MCF 10A (cell line): Measurements from ENCODE around the gene GPR89A. TPM values are rescaled to one million over a fixed set of nuclear protein-coding genes. Genes with fewer than 3 reads are reported as not detected.
"Not testable (repeated sequence)": the region's sequence is repeated elsewhere in the genome, so short reads cannot be mapped to it uniquely, and the experiment has no call there.

ENCODE experiments used
- BruUV-seq: library from RNA; stranded (reverse); fragments of 400-500 nt; replicated peaks from 2 replicates; lab custom pipeline; 2021; lab: Mats Ljungman, UMichigan
- CTCF ChIA-PET: fragments of 300-600 bp; sonication (Branson Sonifier 250); formaldehyde crosslinking; extraction: SDS; loops from one replicate; lab custom pipeline; 2021; ENCODE audit warnings: antibody characterized with exemption, inconsistent platforms; lab: Yijun Ruan, JAX
- POLR2A ChIA-PET: fragments of 300-600, 350-650 bp; sonication (Branson Sonifier 250); formaldehyde crosslinking; extraction: SDS; loops from one replicate; lab custom pipeline; 2020; ENCODE audit warnings: antibody characterized with exemption, inconsistent platforms; lab: Yijun Ruan, JAX
- DNase-seq: peaks from one replicate; pipeline ENCODE4 v3.0.0-alpha.2; 2018; ENCODE audit not compliant: unreplicated experiment
- H3K27ac Mint-ChIP-seq: one replicate; pipeline ENCODE4 v1.8.0; 2022; ENCODE audit warnings: mild to moderate bottlenecking, low read depth, mixed read lengths; ENCODE audit not compliant: unreplicated experiment
- H3K27me3 Mint-ChIP-seq: one replicate; pipeline ENCODE4 v1.8.0; 2022; ENCODE audit warnings: mixed read lengths; ENCODE audit not compliant: insufficient read depth, unreplicated experiment
- H3K36me3 Mint-ChIP-seq: one replicate; pipeline ENCODE4 v1.8.0; 2022; ENCODE audit warnings: mild to moderate bottlenecking, moderate library complexity, mixed read lengths; ENCODE audit not compliant: insufficient read depth, unreplicated experiment
- H3K4me1 Mint-ChIP-seq: one replicate; pipeline ENCODE4 v1.8.0; 2022; ENCODE audit warnings: mixed read lengths; ENCODE audit not compliant: insufficient read depth, unreplicated experiment
- H3K4me3 Mint-ChIP-seq: one replicate; pipeline ENCODE4 v1.8.0; 2022; ENCODE audit warnings: mild to moderate bottlenecking, moderate library complexity, mixed read lengths; ENCODE audit not compliant: unreplicated experiment
- H3K9me3 Mint-ChIP-seq: one replicate; pipeline ENCODE4 v1.8.0; 2022; ENCODE audit warnings: mixed read lengths; ENCODE audit not compliant: unreplicated experiment
- intact Hi-C: fragments of 100-400 bp; cut with micrococcal nuclease; formaldehyde crosslinking; loops from 2 replicates; pipeline ENCODE4 v1.14.1; 2022
- total RNA-seq: library from RNA; stranded (reverse); gene quantifications from 2 replicates; pipeline ENCODE4 v1.2.3, GENCODE V29; 2022
- TF ChIP-seq, protein P1 (sequence below): fragments of 200-600 bp; IDR thresholded peaks from one replicate; pipeline ENCODE4 v1.8.0; 2022; ENCODE audit warnings: antibody characterized with exemption, mild to moderate bottlenecking; ENCODE audit not compliant: unreplicated experiment

The GPR89A gene
- total RNA-seq, 1 experiment from 2014 or later = 45.2 TPM

DNA sequence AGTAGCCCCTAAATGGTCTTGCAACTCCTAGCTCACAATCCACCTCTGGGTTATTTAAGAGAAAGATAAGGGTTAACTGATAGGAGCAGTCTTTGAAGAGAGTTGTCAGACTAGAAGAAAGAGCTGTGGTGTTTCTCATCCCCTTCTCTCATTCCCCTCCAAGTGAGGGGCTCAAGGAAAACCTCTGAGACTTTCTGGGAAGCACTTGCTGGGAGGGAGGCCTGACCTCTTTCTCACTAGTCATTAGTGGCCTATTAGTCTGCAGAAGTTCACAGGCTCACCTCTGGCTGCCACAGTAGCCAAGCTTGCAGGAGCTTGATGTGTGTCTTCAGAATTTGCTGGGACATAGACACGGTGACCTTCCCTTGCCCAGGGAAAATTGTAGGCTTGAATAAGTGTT is 6.2 kb upstream of the GPR89A start:
- CTCF ChIA-PET = no interaction called here
- intact Hi-C loops = no loop called here
- no TSS peak for BruUV-seq
- H3K36me3 Mint-ChIP-seq = no peaks in the 10 kb centered on the region
- H3K4me3 Mint-ChIP-seq = no peak overlapping the region
- no peaks in the 10 kb centered on the region for H3K4me1 Mint-ChIP-seq
- H3K27ac Mint-ChIP-seq = no peak overlapping the region
- no peaks in the 10 kb centered on the region for H3K27me3 Mint-ChIP-seq
- POLR2A ChIA-PET = no interaction called here
- TF ChIP-seq, protein P1, sequence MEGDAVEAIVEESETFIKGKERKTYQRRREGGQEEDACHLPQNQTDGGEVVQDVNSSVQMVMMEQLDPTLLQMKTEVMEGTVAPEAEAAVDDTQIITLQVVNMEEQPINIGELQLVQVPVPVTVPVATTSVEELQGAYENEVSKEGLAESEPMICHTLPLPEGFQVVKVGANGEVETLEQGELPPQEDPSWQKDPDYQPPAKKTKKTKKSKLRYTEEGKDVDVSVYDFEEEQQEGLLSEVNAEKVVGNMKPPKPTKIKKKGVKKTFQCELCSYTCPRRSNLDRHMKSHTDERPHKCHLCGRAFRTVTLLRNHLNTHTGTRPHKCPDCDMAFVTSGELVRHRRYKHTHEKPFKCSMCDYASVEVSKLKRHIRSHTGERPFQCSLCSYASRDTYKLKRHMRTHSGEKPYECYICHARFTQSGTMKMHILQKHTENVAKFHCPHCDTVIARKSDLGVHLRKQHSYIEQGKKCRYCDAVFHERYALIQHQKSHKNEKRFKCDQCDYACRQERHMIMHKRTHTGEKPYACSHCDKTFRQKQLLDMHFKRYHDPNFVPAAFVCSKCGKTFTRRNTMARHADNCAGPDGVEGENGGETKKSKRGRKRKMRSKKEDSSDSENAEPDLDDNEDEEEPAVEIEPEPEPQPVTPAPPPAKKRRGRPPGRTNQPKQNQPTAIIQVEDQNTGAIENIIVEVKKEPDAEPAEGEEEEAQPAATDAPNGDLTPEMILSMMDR = no peak
- no peaks in the 10 kb centered on the region for H3K9me3 Mint-ChIP-seq
- no peak for DNase-seq

DNA sequence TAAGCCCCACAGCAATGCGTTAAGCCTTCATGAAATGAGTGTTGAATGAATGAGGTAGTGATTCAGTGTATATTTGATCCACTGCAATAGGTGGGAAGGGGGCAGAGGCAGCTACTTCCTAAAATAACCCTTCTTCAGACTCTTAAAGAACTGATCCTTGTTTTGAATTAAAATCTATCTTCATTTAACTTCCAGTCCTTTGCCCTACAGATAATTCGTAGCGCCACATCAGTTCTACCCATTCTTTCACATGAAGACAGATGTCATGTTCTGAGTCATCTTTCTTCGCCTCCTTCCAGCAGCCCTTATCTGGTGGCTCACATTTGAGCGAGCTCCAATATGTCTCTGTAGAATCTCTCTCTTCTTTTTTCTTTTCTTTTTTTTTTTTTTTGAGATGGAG is 948 bp upstream of the GPR89A start:
- H3K27me3 Mint-ChIP-seq, H3K4me3 Mint-ChIP-seq: not testable (repeated sequence)

DNA sequence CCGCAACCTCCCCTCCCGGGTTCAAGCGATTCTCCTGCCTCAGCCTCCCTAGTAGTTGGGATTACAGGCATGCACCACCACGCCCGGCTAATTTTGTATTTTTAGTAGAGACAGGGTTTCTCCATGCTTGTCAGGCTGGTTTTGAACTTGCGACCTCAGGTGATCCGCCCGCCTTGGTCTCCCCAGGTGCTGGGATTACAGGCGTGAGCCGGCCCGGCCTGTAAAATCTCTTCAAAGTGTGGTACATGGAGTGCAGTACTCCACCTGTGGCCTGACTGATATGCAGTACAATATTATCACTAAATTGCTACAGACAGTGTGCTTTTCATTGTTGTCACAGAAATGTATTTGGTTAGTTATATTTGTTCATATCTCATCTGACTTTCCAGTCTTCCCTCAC is 499 bp upstream of the GPR89A start:
- TSS peak; percentile 64 for BruUV-seq
- H3K4me1 Mint-ChIP-seq = peaks cover 17% of the 10 kb centered on the region
- intact Hi-C loops, H3K4me3 Mint-ChIP-seq, CTCF ChIA-PET, H3K27me3 Mint-ChIP-seq, H3K9me3 Mint-ChIP-seq, H3K27ac Mint-ChIP-seq, POLR2A ChIA-PET, DNase-seq, H3K36me3 Mint-ChIP-seq: not testable (repeated sequence)

More for the DNA sequence above, 948 bp upstream of the GPR89A start:
- POLR2A ChIA-PET, CTCF ChIA-PET, BruUV-seq, DNase-seq, H3K36me3 Mint-ChIP-seq, intact Hi-C loops, H3K27ac Mint-ChIP-seq, H3K9me3 Mint-ChIP-seq: not testable (repeated sequence)
- peaks cover 13% of the 10 kb centered on the region for H3K4me1 Mint-ChIP-seq

DNA sequence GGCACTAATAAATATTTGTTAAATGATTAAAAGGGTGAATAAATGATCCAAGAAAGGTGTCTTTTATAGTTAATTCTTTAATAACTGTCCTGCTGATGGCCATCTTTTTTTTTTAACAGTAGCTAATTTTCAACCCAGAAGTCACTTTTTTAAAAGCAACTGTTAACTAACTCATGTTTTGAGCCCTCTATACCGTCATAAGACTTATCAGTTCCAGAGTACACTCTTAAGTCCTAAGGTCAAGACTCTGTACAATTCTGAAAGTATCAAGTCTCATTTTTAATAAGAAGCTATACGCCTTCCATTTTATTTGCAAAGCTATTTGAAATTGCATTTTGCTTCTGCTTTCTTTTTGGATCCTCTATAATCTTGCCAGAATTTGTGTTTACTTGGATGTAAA is 3.0 kb downstream of the GPR89A start:
- POLR2A ChIA-PET, CTCF ChIA-PET, H3K27me3 Mint-ChIP-seq, BruUV-seq, H3K9me3 Mint-ChIP-seq, DNase-seq, H3K4me3 Mint-ChIP-seq, intact Hi-C loops, H3K27ac Mint-ChIP-seq, H3K36me3 Mint-ChIP-seq: not testable (repeated sequence)
- H3K4me1 Mint-ChIP-seq = peaks cover 21% of the 10 kb centered on the region

DNA sequence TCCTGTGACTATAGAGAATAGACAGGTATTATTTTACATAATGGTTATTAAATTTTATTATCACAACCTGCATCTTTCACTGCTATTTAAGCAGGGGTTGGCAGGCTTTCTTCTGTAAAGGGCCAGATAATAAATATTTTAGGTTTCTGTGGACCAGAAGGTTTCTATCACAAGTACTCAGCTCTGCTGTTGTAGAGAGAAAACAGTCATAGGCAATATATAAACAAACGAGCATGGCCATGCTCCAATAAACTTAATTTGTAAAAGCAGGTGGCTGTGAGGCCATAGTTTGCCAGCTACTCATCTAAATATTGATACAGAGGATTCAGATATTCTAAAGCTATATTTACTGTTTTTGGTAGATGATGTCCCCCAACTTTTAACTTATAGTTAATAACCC is 12.3 kb downstream of the GPR89A start:
- POLR2A ChIA-PET, CTCF ChIA-PET, H3K9me3 Mint-ChIP-seq, H3K4me3 Mint-ChIP-seq, H3K27me3 Mint-ChIP-seq, intact Hi-C loops, BruUV-seq, DNase-seq, H3K4me1 Mint-ChIP-seq, H3K27ac Mint-ChIP-seq: not testable (repeated sequence)
- peaks cover 20% of the 10 kb centered on the region for H3K36me3 Mint-ChIP-seq

DNA sequence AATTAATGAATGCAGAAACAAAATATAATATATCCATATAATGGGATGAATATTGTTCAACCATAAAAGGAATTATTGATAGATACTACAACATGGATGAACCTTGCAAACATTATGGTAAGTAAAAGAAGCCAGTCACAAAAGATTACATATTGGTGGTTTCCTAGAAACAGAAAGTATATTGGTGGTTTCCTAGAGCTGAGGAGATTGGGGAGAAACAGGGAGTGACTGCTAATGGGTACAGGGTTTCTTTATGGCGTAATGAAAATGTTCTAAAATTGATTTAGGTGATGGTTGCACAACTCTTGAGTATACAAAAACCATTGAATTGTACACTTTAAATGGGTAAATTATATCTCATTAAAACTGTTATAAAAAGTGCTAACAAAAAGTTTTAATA is 14.4 kb downstream of the GPR89A start:
- CTCF ChIA-PET, H3K4me3 Mint-ChIP-seq, DNase-seq, H3K27me3 Mint-ChIP-seq, H3K4me1 Mint-ChIP-seq, H3K9me3 Mint-ChIP-seq, H3K27ac Mint-ChIP-seq, intact Hi-C loops, BruUV-seq, POLR2A ChIA-PET: not testable (repeated sequence)
- H3K36me3 Mint-ChIP-seq = peaks cover 12% of the 10 kb centered on the region

DNA sequence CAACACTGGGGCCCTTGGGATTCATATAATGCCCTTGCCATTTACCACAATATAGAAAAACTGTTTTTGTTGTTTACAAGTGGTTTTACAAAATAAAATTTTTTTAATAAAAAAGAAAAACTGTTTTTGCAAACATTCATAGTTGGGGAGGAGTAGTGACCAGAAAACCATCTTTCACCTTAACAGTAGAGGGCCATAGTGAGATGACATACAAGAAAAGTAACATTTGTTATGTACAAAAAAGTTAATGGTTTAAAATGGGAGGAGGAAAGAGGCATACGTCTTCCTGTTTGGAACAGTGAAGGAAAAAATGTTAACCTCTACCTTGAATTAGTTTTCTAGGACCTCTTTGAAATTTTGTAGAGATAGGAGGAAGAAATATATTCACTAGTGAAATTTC is 28.4 kb downstream of the GPR89A start:
- CTCF ChIA-PET, H3K9me3 Mint-ChIP-seq, intact Hi-C loops, BruUV-seq, DNase-seq, H3K27ac Mint-ChIP-seq, H3K27me3 Mint-ChIP-seq, POLR2A ChIA-PET, H3K4me1 Mint-ChIP-seq, H3K36me3 Mint-ChIP-seq, H3K4me3 Mint-ChIP-seq: not testable (repeated sequence)

DNA sequence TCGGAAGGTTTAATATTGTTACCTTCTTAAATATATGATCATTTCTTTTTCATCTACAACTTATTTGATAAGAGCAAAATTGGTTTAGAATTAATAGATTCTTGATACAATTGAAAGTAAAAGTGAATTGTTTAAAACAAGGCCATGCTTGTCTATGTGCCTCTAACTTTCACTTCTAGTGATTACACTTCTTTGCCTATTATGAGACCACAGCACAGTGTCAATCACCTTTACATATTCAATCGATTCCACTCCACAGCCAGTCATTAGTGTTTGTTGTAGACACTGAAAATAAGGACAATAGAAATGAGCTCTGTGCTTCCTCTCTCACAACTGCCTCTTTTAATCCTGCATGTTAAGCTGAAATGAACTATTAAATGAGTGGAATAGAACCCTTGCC is 34.1 kb downstream of the GPR89A start:
- H3K27ac Mint-ChIP-seq, DNase-seq, intact Hi-C loops, H3K36me3 Mint-ChIP-seq, H3K9me3 Mint-ChIP-seq, BruUV-seq, H3K4me1 Mint-ChIP-seq, H3K4me3 Mint-ChIP-seq, POLR2A ChIA-PET, H3K27me3 Mint-ChIP-seq, CTCF ChIA-PET: not testable (repeated sequence)

DNA sequence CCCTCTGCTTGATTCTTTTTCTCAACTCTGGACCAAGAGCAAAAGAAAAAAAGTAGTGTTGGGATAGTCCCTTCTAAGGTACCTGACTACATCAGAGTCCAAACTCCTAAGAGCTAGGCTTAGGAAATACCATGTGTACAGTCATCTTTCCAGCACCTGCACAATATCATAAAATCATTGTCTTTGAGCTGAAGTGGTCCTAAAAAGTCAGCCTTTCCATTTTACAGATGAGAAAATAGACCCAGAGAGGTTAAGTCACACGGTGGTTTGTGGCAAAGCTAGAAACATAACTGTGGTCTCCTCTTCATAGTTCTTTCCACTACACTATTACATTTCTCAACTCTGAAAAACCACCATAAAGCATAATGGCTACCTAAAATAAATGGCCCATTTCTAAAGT is 36.2 kb downstream of the GPR89A start:
- not testable (repeated sequence) for H3K4me3 Mint-ChIP-seq

More for the DNA sequence above, 36.2 kb downstream of the GPR89A start:
- POLR2A ChIA-PET, BruUV-seq, H3K9me3 Mint-ChIP-seq, intact Hi-C loops, H3K4me1 Mint-ChIP-seq, DNase-seq, CTCF ChIA-PET, H3K27me3 Mint-ChIP-seq, H3K36me3 Mint-ChIP-seq, H3K27ac Mint-ChIP-seq: not testable (repeated sequence)
